HG02884 (cell line): ENCODE results near the gene C12orf43.
"Not testable (repeated sequence)": the region's sequence is repeated elsewhere in the genome, so short reads cannot be mapped to it uniquely, and the experiment has no call there.

Experiments
- ATAC-seq: cut with Tn5 transposase; IDR thresholded peaks from one replicate; pipeline ENCODE4 v1.9.1; 2021; ENCODE audit warnings: mild to moderate bottlenecking, moderate library complexity; ENCODE audit not compliant: unreplicated experiment

C12orf43 gene

GRCh38 chr12:121015825-121016766, at the start of gene C12orf43:
Gene C12orf43, minus strand, starts transcription at chr12:121016487. Its CDS starts 13 bp downstream, at chr12:121016474.
- ATAC-seq: peak; percentile 97

GRCh38 chr12:121065345-121065744, 49.1 kb upstream of the C12orf43 start:
- ATAC-seq: no peak

- ATAC-seq: not testable (repeated sequence)
Observed at GRCh38 chr12:121064586-121064985, 48.3 kb upstream of the C12orf43 start.

- ATAC-seq: no peak
Observed at GRCh38 chr12:121064116-121064515, 47.8 kb upstream of the C12orf43 start.

GRCh38 chr12:121062391-121063045, 46.2 kb upstream of the C12orf43 start:
- no peak for ATAC-seq

GRCh38 chr12:121061831-121062230, 45.5 kb upstream of the C12orf43 start:
- no peak for ATAC-seq

GRCh38 chr12:121060149-121061001, 44.1 kb upstream of the C12orf43 start:
- peak; percentile 60 for ATAC-seq

GRCh38 chr12:121059031-121059898, 43.0 kb upstream of the C12orf43 start:
- ATAC-seq: no peak

GRCh38 chr12:121057794-121058193, 41.5 kb upstream of the C12orf43 start:
- no peak for ATAC-seq

GRCh38 chr12:121053706-121054105, 37.4 kb upstream of the C12orf43 start:
- no peak for ATAC-seq

- no peak for ATAC-seq
Observed at GRCh38 chr12:121050725-121051124, 34.4 kb upstream of the C12orf43 start.

- ATAC-seq: no peak
Observed at GRCh38 chr12:121048442-121048841, 32.2 kb upstream of the C12orf43 start.

- not testable (repeated sequence) for ATAC-seq
Observed at GRCh38 chr12:121047400-121047799, 31.1 kb upstream of the C12orf43 start.

- no peak for ATAC-seq
Observed at GRCh38 chr12:121043067-121043466, 26.8 kb upstream of the C12orf43 start.

- ATAC-seq: peak; percentile 68
Observed at GRCh38 chr12:121038861-121039668, 22.8 kb upstream of the C12orf43 start, which contains the start of gene OASL. Gene OASL, minus strand, starts transcription at chr12:121039246. Its CDS starts 275 bp downstream, at chr12:121038971.

- no peak for ATAC-seq
Observed at GRCh38 chr12:121036810-121037326, 20.6 kb upstream of the C12orf43 start.

- ATAC-seq: no peak
Observed at GRCh38 chr12:121034616-121035305, 18.5 kb upstream of the C12orf43 start.

- no peak for ATAC-seq
Observed at GRCh38 chr12:121033625-121034349, 17.5 kb upstream of the C12orf43 start.
